H1 (cell line): Measurements from ENCODE around the gene MOB3B. TPM values are rescaled to one million over a fixed set of nuclear protein-coding genes. Genes with fewer than 3 reads are reported as not detected.

Experiments
- CTCF ChIA-PET: fragments of 300-600 bp; sonication (Branson Sonifier 250); formaldehyde crosslinking; loops from one replicate; lab custom pipeline; 2021; ENCODE audit not compliant: partially characterized antibody; lab: Charles Lee
- POLR2A ChIA-PET: fragments of 300-600 bp; sonication (Branson Sonifier 250); formaldehyde crosslinking; loops from one replicate; lab custom pipeline; 2021; ENCODE audit warnings: inconsistent platforms; ENCODE audit not compliant: partially characterized antibody; lab: Charles Lee
- DNase-seq, 2 experiments: peaks; one replicate each; pipeline versions ENCODE4 v3.0.0 to v3.0.0-alpha.2; 2010 to 2022; ENCODE audit warnings: low spot score in 2 of 2, low read depth in 1 of 2, mixed read lengths in 1 of 2
- FAIRE-seq: peaks from 2 replicates; lab custom pipeline; 2011; peaks lifted over from hg19 to GRCh38; lab: Jason Lieb, UNC
- H2AFZ ChIP-seq: 2 replicates; pipeline ENCODE4 v1.8.1; 2012; ENCODE audit warnings: low read length, inconsistent platforms
- H2AK5ac ChIP-seq: 2 replicates; pipeline ENCODE4 v1.6.1; 2013; ENCODE audit warnings: low read depth, low read length
- H2BK120ac ChIP-seq: replicated peaks from 2 replicates; pipeline ENCODE3; 2013; ENCODE audit warnings: low read depth, low read length, inconsistent platforms
- H2BK12ac ChIP-seq: 2 replicates; pipeline ENCODE4 v1.6.1; 2013; ENCODE audit warnings: low read depth, low read length
- H2BK15ac ChIP-seq: 2 replicates; pipeline ENCODE4 v1.6.1; 2013; ENCODE audit warnings: low read length
- H2BK20ac ChIP-seq: 2 replicates; pipeline ENCODE4 v1.6.1; 2013; ENCODE audit warnings: low read length
- H2BK5ac ChIP-seq: 2 replicates; pipeline ENCODE4 v1.6.1; 2013; ENCODE audit warnings: low read depth, low read length
- H3K14ac ChIP-seq: 2 replicates; pipeline ENCODE4 v1.6.1; 2013; ENCODE audit warnings: inconsistent platforms; ENCODE audit not compliant: insufficient read length
- H3K18ac ChIP-seq: 2 replicates; pipeline ENCODE4 v1.6.1; 2013; ENCODE audit warnings: low read length; ENCODE audit errors: extremely low read depth
- H3K23ac ChIP-seq: 2 replicates; pipeline ENCODE4 v1.6.1; 2013; ENCODE audit warnings: inconsistent platforms; ENCODE audit not compliant: insufficient read length
- H3K23me2 ChIP-seq: 2 replicates; pipeline ENCODE4 v1.6.1; 2013; ENCODE audit warnings: low read depth, low read length
- H3K27ac ChIP-seq: 2 replicates; pipeline ENCODE4 v1.6.1; 2011; ENCODE audit warnings: low read depth, low read length, inconsistent platforms
- H3K27me3 ChIP-seq, 4 experiments: replicated peaks in 1 of 4; 1 replicate in 1 of 4; 2 replicates in 3 of 4; pipeline versions ENCODE4 v1.6.1 to v1.8.1; 2011 to 2013; ENCODE audit warnings: low read length in 3 of 4, mild to moderate bottlenecking in 3 of 4, inconsistent platforms in 2 of 4, mixed read lengths in 2 of 4, moderate library complexity in 1 of 4; ENCODE audit not compliant: control insufficient read depth in 3 of 4, insufficient read depth in 3 of 4; ENCODE audit errors: extremely low read depth in 1 of 4
- H3K36me3 ChIP-seq, 4 experiments: 2 replicates each; pipeline versions ENCODE4 v1.6.1 to v1.8.1; 2011 to 2013; ENCODE audit warnings: mild to moderate bottlenecking in 4 of 4, low read length in 3 of 4, moderate library complexity in 2 of 4, control low read depth in 1 of 4, inconsistent platforms in 1 of 4; ENCODE audit not compliant: insufficient read depth in 4 of 4, control insufficient read depth in 2 of 4
- H3K4ac ChIP-seq: replicated peaks from 2 replicates; pipeline ENCODE3; 2013; ENCODE audit warnings: low read length, low read depth, mixed read lengths, inconsistent platforms; ENCODE audit not compliant: insufficient read length
- H3K4me1 ChIP-seq, 4 experiments: replicated peaks in 1 of 4; 1 replicate in 1 of 4; 2 replicates in 3 of 4; pipeline versions ENCODE4 v1.6.1 to v1.8.1; 2011 to 2013; ENCODE audit warnings: low read length in 3 of 4, inconsistent platforms in 2 of 4, mixed read lengths in 1 of 4; ENCODE audit not compliant: insufficient read depth in 4 of 4, control insufficient read depth in 3 of 4
- H3K4me2 ChIP-seq, 2 experiments: 2 replicates each; pipeline versions ENCODE4 v1.6.1 to v1.8.1; 2011 to 2013; ENCODE audit warnings: low read depth in 2 of 2, low read length in 2 of 2, control low read depth in 1 of 2, inconsistent platforms in 1 of 2, mild to moderate bottlenecking in 1 of 2; ENCODE audit not compliant: insufficient read depth in 1 of 2
- H3K4me3 ChIP-seq, 4 experiments: fragments of 200-600, 300-600 bp in 1 of 4; sonication (generic), shearing (Covaris generic), sonication (Bioruptor Twin) in 1 of 4; 2 replicates each; pipeline versions ENCODE4 v1.5.1 to v1.8.1; 2011 to 2016; ENCODE audit warnings: low read length in 4 of 4, low read depth in 3 of 4, control low read depth in 2 of 4, inconsistent platforms in 2 of 4, mild to moderate bottlenecking in 2 of 4, mixed read lengths in 1 of 4, moderate library complexity in 1 of 4; ENCODE audit not compliant: insufficient read depth in 2 of 4; ENCODE audit errors: extremely low read depth in 1 of 4
- H3K56ac ChIP-seq: replicated peaks from 2 replicates; pipeline ENCODE3; 2013; ENCODE audit warnings: low read depth, mild to moderate bottlenecking, mixed read lengths, low read length, inconsistent platforms; ENCODE audit not compliant: insufficient read length
- H3K79me1 ChIP-seq: 2 replicates; pipeline ENCODE4 v1.6.1; 2013; ENCODE audit warnings: low read depth, low read length, control low read depth
- H3K79me2 ChIP-seq, 2 experiments: 2 replicates each; pipeline versions ENCODE4 v1.6.1 to v1.8.1; 2012 to 2013; ENCODE audit warnings: low read length in 2 of 2, mild to moderate bottlenecking in 2 of 2, inconsistent platforms in 1 of 2; ENCODE audit not compliant: insufficient read depth in 2 of 2, control insufficient read depth in 1 of 2
- H3K9ac ChIP-seq, 4 experiments: replicated peaks in 1 of 4; 1 replicate in 1 of 4; 2 replicates in 3 of 4; pipeline versions ENCODE4 v1.6.1 to v1.8.1; 2011 to 2013; ENCODE audit warnings: low read depth in 3 of 4, low read length in 3 of 4, control low read depth in 2 of 4, mild to moderate bottlenecking in 2 of 4, moderate library complexity in 2 of 4, inconsistent platforms in 1 of 4; ENCODE audit errors: extremely low read depth in 1 of 4
- H3K9me3 ChIP-seq, 2 experiments: 2 replicates each; pipeline versions ENCODE4 v1.6.1 to v1.8.1; 2012 to 2013; ENCODE audit warnings: mild to moderate bottlenecking in 2 of 2, moderate library complexity in 2 of 2, control low read depth in 1 of 2, inconsistent platforms in 1 of 2, low read depth in 1 of 2, low read length in 1 of 2, mixed read lengths in 1 of 2; ENCODE audit not compliant: insufficient read depth in 2 of 2
- H4K20me1 ChIP-seq, 2 experiments: replicated peaks in 1 of 2; 2 replicates each; pipeline versions ENCODE3 to v1.8.1; 2011 to 2013; ENCODE audit warnings: inconsistent platforms in 2 of 2, low read length in 2 of 2, mild to moderate bottlenecking in 1 of 2; ENCODE audit not compliant: insufficient read depth in 2 of 2, control insufficient read depth in 1 of 2
- H4K5ac ChIP-seq: 2 replicates; pipeline ENCODE4 v1.6.1; 2013; ENCODE audit warnings: low read length, low read depth, mixed read lengths, inconsistent platforms; ENCODE audit not compliant: insufficient read length
- H4K8ac ChIP-seq: 2 replicates; pipeline ENCODE4 v1.8.0; 2013; ENCODE audit warnings: mild to moderate bottlenecking, moderate library complexity, low read length, inconsistent platforms; ENCODE audit not compliant: insufficient read depth; ENCODE audit errors: extremely low read depth
- H4K91ac ChIP-seq: replicated peaks from 2 replicates; pipeline ENCODE3; 2013; ENCODE audit warnings: low read length, mixed read lengths, inconsistent platforms; ENCODE audit not compliant: insufficient read length
- ASH2L ChIP-seq: fragments of 200-600, 300-600 bp; sonication (generic); IDR thresholded peaks from one replicate; pipeline ENCODE4 v1.7.1; 2017; ENCODE audit warnings: low read length
- CEBPB ChIP-seq: IDR thresholded peaks from 2 replicates; pipeline ENCODE4 v1.6.1; 2012; ENCODE audit warnings: low read depth, low read length
- CHD1 ChIP-seq: IDR thresholded peaks from 2 replicates; pipeline ENCODE4 v1.6.1; 2012; ENCODE audit warnings: low read depth, low read length, improper control_type of control experiment
- CHD2 ChIP-seq: IDR thresholded peaks from 2 replicates; pipeline ENCODE4 v1.6.1; 2012; ENCODE audit warnings: low read length, improper control_type of control experiment
- GABPA ChIP-seq: IDR thresholded peaks from 2 replicates; pipeline ENCODE4 v1.6.1; 2011; ENCODE audit warnings: mild to moderate bottlenecking, low read length, moderate library complexity, borderline replicate concordance; ENCODE audit not compliant: insufficient read depth
- KDM5A ChIP-seq: fragments of 200-600 bp; IDR thresholded peaks from 2 replicates; pipeline ENCODE4 v1.7.1; 2012; ENCODE audit warnings: mild to moderate bottlenecking, low read length, inconsistent platforms, mixed read lengths
- MAFK ChIP-seq: IDR thresholded peaks from 2 replicates; pipeline ENCODE4 v1.6.1; 2012; ENCODE audit warnings: low read depth, mild to moderate bottlenecking, improper control_type of control experiment, low read length
- POLR2A ChIP-seq, 2 experiments: IDR thresholded peaks; 1 replicate in 1 of 2; 2 replicates in 1 of 2; pipeline ENCODE4 v1.6.1; 2011; ENCODE audit warnings: low read depth in 2 of 2, low read length in 2 of 2, mild to moderate bottlenecking in 2 of 2; ENCODE audit errors: control extremely low read depth in 1 of 2
- SIN3A ChIP-seq, 2 experiments: IDR thresholded peaks in 1 of 2; conservative IDR thresholded peaks in 1 of 2; 2 replicates each; pipeline ENCODE4 v1.6.1; 2011 to 2012; ENCODE audit warnings: low read length in 2 of 2, improper control_type of control experiment in 1 of 2, low read depth in 1 of 2, mild to moderate bottlenecking in 1 of 2
- SIX5 ChIP-seq: IDR thresholded peaks from 2 replicates; pipeline ENCODE4 v1.6.1; 2011; ENCODE audit warnings: mild to moderate bottlenecking, low read depth, low read length
- USF2 ChIP-seq: IDR thresholded peaks from 2 replicates; pipeline ENCODE4 v1.6.1; 2011; ENCODE audit warnings: low read length, improper control_type of control experiment
- WGBS, 2 experiments: shearing (Covaris generic) in 1 of 2; methylation state at CpG; one replicate each; pipeline versions ENCODE4 v1.1.6 to v1.1.7; 2013 to 2015; ENCODE audit warnings: low lambda C conversion rate in 2 of 2, mixed read lengths in 2 of 2, inconsistent platforms in 1 of 2, low coverage in 1 of 2, missing lambda C conversion rate in 1 of 2; ENCODE audit not compliant: insufficient replicate concordance in 2 of 2, insufficient coverage in 1 of 2, insufficient read length in 1 of 2; ENCODE audit errors: extremely low coverage in 1 of 2, missing lambda C conversion rate in 1 of 2; 5-methylcytosine and 5-hydroxymethylcytosine counted together
- polyA plus RNA-seq, 7 experiments: library from polyadenylated mRNA; depleted of rRNA in 3 of 7; stranded (reverse) in 5 of 7; unstranded in 2 of 7; fragments of >200 nt in 5 of 7; fragments of 200-250 nt in 2 of 7; gene quantifications; 1 replicate in 5 of 7; 2 replicates in 1 of 7; 4 replicates in 1 of 7; pipeline versions ENCODE4 v1.2.1 to v1.2.3, GENCODE V29; 2011 to 2013; ENCODE audit warnings: missing spikeins in 2 of 7, mixed read lengths in 2 of 7
- total RNA-seq: library from RNA; stranded (reverse); fragmentation: NEBNext Ultra II Directional; extraction: Animal tissue kit (Norgen Biotek cat#: 25700); gene quantifications from 2 replicates; pipeline ENCODE4 v1.2.1, GENCODE V29; 2021

Gene MOB3B
- total and polyA plus RNA-seq, 2 of the 8 experiments (the other 6 are each of a cell fraction or from before 2014, with no cell fraction given), result 12.7 to 16.1 TPM

GRCh38 chr9:27564670-27565069 is 35.1 kb upstream of the MOB3B start:
- Histone ChIP-seq H4K5ac (no peak overlapping the region), H3K27me3 (no peaks in the 10 kb centered on the region), H2BK20ac (no peak overlapping the region), H3K4me3 (no peak overlapping the region), H2AFZ (no peak overlapping the region), H3K9me3 (no peaks in the 10 kb centered on the region), H4K91ac (no peak overlapping the region), H3K79me2 (peaks cover 0 to 22% of the 10 kb centered on the region in 2 experiments; a peak in 2 of 4 replicates), H3K23me2 (no peaks in the 10 kb centered on the region), H3K18ac (no peak overlapping the region), H3K36me3 (peaks cover 0 to 47% (median 8%) of the 10 kb centered on the region in 4 experiments; a peak in 3 of 8 replicates), H2BK120ac (no peak overlapping the region), H3K27ac (no peak overlapping the region), H3K9ac (no peak overlapping the region), H2BK15ac (no peak overlapping the region), H3K23ac (no peak overlapping the region), H2BK12ac (no peak overlapping the region), H4K8ac (no peak overlapping the region), H3K79me1 (no peaks in the 10 kb centered on the region), H3K56ac (no peak overlapping the region), H4K20me1 (peaks cover 0 to 2% of the 10 kb centered on the region in 2 experiments), H3K14ac (no peak overlapping the region), H2BK5ac (no peak overlapping the region), H2AK5ac (no peak overlapping the region), H3K4me1 (no peaks in the 10 kb centered on the region), H3K4me2 (no peak overlapping the region), H3K4ac (no peak overlapping the region)
- FAIRE-seq, result no peak
- DNase-seq, result no peak
- 92% methylated on average over 1 of the region's 1 CpG; no CpG with 5 or more reads in 1 of the 2 experiments for WGBS, 2 experiments
- POLR2A ChIA-PET, result no interaction called here
- TF ChIP-seq KDM5A (no peak), SIX5 (no peak), POLR2A (IDR thresholded peaks at IDR 0.05; ENCODE audit: control extremely low read depth in 1 of 2, low read depth in 2 of 2, low read length in 2 of 2) (no peak), CHD2 (no peak), CEBPB (no peak), GABPA (no peak), SIN3A (conservative IDR thresholded peaks at IDR 0.05 in 1 of 2, IDR thresholded peaks at IDR 0.05 in 1 of 2; ENCODE audit: low read depth in 1 of 2, low read length in 2 of 2) (no peak), USF2 (no peak), MAFK (no peak), ASH2L (no peak), CHD1 (no peak)
- CTCF ChIA-PET, result no interaction called here
